Stromal cell of bone marrow (primary cell): ENCODE data around the gene RHOD.

Experiments used
- DNase-seq: peaks from one replicate; pipeline ENCODE4 v3.0.0-alpha.2; 2012; ENCODE audit warnings: low read depth

The RHOD gene

DNA sequence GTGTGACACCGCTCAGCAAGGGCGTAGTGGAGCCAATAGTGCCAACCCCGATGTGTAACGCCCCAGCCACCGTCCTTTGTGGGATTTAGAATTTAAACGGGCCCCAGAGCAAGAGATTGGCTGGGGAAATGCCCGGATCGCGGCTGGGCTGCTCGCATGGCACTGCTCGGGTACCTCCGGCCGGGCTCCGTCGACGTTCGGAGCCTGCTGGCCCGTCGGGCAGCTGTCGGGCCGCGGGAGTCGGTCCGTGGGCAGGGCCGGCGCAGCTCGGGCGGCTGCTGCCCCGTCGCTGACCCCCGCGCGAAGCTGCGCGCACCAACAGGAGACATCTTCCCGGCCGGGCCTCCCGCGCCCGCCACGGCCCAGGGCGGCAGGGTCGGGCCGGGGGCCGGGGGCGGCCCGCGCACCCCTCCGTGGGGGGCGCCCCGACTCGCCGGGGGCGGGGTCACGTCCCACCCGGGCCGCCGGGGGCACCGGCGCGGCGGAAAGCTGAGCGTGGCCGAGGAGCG is 61.1 kb downstream of the RHOD start:
- no peak for DNase-seq

DNA sequence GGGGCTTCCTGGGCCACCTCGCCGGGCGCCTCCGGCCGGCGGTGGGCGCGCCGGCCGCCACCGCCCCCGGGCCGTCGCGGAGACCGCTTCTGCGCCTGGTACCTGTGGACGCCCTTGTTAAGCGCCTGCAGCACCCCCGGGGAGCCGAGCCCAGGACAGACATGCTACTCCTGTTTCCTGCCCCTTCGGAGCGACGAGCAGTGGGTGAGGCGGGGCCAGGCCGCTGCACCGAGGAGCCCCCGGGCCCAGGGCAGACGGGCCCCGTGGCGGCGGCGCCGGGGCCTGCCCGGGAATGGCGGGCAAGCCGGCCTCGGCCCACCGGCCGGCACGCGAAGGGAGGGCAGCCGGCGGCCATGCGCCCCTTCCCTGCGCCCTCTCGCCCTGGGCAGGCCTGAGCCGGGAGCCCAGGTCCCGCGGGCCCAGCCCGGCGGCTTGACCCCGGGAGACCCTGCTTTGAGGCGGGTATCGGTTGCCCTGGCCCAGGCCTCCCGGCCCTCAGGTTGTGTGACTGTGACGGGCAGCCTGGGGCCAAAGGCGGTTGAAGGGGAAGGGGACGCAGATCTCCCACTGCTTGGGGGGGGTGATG is 61.6 kb downstream of the RHOD start:
- DNase-seq, result no peak

DNA sequence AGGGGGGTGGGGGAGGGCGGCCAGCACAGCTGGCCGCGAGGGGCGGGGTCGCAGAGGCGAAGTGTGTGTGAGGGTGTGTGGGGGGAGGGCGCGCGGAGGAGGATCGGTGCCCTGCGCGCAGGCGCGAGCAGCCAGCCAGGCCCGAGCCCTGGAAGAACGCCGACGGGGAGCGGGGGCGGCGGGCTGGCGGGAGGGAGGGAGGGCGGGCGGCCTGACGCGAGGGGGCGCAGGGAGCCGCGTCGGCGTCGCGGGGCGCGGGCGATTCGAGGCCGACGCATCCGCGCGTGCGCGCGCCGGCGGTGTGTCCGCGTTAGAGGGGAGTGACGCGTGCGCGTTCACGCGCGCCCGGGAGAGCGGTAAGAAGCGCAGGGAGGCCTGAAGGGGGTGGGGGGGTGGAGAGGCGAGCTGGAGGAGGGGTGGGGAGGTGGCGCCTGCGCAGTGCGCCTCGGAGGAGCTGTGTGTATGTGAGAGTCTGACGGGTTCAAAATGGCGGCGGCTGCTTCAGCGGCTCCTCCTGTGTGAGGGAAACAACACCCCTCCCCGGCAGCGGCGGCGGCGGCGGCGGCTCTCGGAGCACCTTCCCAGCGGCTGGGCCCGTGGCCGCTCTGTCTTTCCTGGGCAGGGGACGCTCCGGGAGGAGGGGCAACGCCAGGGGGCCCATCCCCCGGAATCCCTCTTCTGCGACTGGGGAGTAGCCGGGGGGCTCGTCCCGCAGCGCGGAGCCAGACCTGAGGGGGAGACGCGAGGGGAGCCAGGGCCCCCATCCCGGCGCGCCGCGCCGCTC is 62.3 kb downstream of the RHOD start, which contains the start of gene KDM2A:
KDM2A (plus strand) TSS at position 463 of the 784 bp plus-strand sequence. CDS start 2,054 bp downstream, outside the sequence.
- peak; percentile 96 for DNase-seq

DNA sequence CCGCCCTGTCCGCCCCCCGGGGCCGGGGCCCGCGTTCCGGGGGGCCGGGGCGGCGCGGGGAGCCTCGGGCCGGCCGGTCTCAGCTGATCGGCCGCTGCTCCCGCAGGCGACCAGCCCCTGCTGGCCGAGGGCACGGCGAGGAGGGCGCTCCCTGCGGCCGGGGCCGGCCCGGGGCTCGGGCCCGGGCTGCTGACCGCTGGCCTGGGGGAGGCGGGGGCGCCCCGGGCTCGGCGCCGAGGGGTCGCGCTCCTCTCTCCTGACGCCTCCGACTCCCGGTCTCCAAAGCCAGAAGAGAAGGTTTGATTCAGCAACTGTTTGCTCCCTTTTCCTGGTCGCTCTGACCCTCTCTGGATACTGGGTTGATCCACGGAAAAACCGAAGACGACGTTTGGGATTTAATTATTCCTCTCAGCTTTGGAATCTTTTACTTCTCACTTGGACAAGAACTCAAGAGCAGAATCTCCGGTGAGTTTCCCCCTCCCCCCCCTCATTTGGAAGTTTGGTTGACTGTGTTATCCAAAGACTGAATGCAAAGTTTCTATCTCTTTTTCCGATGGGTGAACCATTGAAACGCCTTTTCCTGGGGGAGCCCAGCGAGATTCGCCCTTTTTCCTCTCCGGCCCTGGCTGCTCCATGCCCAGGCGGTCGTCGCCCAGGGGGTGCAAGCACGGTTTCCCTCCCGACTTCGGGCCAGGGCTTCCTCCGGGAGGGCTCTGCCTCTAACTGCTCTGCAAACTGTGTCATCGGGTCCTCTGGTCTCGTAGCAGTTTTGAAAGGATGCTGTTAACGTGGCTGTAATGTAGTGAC is 63.1 kb downstream of the RHOD start:
- no peak for DNase-seq

DNA sequence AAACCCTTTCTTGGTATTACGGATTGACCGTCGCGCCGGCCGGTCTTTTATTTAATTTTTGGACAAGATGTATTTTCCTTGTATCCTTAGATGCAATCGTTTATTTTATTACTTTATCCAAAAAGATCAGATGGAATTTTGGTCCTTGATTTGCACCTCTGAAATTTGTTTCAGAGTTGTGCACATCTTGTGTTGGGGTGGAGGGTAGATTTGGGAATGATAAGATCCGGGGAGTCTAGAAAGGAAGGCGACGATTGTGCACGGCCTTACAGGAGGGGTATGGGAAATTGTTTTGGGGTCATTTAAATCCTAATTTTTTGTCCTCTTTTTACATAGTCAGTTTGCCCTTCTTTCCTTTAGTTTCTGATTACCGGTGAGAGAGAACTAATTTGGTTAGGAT is 63.8 kb downstream of the RHOD start:
- DNase-seq, result no peak

DNA sequence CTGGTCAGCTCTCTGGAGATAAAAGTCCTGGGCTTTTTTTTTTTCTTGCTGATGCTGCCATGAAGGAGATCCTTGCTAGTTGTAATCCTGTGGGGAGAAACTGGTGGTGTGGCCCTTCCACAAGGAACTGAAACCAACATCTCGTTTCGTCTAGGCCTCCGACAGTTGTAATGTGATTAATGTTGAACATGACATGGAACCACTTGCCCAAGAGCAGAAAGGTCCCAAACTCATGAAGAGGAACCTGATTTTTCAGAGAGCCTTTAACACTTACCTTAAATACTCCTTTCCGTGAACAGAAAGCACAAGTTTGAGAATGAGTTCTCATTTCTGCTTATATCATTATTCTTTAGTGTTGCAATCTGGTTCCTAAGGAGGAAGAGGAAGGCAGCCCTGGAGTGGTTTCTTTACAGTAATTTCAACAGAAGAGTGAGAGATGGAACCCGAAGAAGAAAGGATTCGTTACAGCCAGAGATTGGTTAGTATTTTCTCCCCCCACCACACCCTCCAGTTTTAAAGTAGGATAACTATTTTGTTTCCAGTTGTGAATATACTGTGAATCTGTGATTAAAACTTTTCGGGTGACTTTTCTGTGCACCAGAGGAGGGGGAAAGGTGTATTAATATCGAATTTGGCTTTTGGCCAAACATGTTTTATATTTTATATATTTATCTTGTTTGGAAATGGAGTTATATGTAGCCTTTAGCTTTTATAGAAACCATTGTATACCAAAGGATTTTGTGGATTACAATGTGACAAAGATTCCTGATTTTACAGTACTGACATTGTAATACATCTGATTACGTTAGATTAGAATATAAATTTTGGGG is 64.4 kb downstream of the RHOD start:
- no peak for DNase-seq
